NCI-H510A (cell line): ENCODE measurements around the gene TMEM212.

Experiments
- DNase-seq: peaks from one replicate; lab custom pipeline; 2025; lab: John Stamatoyannopoulos, UW

The TMEM212 gene

DNA sequence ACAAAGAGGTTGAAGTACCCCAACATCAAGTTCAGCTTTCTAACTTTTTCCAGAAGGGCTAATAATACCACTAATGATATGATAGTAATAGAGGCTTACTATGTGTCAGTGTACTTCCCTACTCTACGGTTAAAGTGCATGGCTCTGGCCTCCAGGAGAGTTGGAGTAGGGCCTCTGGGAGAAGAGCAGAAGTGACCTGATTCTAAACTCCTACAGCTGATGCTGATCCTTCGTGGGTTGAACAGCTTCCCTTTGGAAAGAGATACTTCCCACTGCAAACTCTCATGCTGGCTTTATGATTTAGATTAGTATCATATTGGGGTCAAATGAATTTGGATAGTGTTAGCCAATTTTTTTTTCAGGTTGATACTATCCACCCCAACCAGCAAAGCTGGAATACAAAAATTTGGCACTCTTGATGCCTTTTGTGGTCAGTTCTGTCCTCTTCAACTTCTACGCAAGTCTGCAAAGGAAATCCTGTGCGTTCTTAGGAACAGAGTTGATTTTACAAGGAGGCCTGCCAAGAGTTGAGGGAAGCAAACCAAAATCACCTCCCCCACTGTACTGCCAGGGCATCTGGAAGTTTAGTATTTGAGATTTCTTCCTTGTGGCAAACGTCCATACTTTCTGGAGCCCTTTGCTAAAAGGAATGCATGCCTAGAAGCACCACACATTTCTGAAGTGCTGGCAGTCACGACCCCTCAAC is 17.8 kb downstream of the TMEM212 start:
- no peak for DNase-seq

DNA sequence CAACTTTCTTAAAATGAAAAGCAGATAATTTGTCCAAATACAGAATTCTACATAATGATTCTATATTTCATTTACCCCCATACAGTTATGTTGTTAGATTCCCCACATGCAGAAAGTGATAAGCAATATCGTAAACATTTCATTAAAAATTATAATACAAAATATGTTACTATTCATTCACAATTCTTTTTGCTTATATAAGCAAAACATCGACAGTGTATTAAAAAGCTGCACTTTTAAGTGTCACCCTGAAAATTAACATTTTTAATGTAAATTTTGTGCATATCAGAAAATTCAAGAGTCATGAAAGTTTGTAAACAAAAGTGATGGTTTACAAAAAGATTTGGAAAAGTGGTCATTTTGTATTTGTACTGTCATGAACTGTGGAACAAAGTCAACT is 19.2 kb downstream of the TMEM212 start:
- no peak for DNase-seq

DNA sequence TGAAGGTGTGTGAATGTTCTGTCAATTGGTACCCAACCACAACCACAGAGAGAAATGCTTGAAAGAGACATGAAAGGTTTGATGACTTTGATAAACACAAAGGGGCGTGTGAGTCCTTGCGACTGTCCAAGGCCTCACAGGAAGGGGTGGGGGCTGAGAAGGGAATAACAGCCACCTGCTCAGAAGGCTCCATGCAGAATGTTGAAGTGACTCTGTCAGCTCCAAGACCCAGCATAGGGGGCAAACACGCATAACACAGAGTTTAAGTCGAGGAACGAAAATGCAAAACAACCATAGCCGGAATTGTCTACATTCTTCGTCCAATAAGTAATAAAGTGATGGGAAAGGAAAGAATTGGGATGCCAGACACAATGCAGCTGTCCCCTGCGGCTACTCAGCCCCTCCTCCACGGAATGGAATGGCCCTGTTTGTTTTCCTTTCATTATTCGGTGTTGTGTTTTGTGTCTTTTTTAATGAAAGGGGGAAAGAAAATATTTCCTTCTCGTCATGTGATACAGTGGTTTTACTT is 19.9 kb downstream of the TMEM212 start:
- no peak for DNase-seq

DNA sequence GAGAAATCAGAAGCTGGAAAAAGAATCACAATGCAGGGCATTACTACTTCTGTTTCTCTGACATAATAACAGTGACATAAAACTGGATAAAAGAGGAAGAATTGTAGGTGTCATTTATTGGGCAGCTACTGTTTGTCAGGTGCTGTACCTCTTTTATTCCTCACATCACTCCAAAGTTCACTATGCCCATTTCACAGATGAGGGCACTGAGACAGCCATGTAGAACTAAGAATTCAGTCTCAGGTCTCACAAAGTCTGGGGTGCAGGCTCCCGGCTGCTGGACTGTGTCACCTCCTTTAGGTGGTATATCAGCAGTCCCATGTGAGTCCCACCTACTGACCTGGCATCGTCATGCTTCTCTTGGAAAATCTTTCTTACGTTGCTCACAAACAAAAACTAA is 20.8 kb downstream of the TMEM212 start:
- DNase-seq = no peak

DNA sequence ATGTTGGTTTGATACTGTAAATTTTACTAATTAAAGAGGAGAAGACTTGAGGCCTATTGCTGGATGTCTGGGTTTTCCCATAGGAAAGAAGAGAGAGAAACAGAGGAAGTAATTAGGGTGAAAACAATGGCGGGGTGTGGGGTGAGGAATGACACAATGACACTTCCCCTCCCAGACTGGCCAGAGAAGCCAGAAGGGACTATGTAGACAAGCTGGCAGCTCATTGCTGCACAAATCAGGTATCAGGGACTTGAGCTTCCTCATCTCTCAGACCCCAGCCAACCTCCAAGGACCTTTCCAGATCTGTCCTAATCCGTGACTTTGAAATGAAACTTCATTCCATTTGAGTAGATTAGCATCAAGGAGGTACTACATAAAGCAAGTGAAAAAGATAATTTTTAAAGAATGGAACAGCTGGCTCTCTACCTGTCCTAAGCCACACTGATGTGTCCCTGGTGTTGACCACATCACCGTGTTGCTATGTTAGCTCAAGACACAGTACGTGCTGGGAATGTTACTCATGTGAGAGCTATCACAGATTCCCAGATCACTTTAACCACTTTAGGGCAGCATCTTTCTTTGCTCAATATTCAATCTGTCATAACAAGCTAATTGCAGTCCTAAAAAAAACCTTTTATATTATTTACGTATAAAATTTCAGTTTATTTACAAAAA is 22.2 kb downstream of the TMEM212 start:
- DNase-seq = no peak

DNA sequence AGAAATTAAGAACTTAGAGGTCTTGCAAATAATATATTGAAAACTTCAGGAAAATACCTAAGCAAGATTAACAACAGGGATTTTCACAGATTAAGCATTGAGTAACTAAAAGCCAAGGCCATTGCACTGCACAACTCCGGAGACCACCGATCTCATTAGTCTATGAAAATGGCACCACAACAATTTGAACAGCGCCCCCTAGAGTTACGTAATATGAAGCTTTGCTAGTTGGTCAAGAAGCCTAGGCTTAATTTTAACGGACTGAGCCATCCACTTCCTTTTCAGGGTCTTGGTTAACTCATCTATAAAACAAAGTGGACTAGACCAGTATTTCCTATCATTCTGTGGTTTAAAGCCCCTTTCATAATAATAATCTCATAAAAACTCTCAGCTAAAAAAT is 24.8 kb downstream of the TMEM212 start:
- DNase-seq = no peak

DNA sequence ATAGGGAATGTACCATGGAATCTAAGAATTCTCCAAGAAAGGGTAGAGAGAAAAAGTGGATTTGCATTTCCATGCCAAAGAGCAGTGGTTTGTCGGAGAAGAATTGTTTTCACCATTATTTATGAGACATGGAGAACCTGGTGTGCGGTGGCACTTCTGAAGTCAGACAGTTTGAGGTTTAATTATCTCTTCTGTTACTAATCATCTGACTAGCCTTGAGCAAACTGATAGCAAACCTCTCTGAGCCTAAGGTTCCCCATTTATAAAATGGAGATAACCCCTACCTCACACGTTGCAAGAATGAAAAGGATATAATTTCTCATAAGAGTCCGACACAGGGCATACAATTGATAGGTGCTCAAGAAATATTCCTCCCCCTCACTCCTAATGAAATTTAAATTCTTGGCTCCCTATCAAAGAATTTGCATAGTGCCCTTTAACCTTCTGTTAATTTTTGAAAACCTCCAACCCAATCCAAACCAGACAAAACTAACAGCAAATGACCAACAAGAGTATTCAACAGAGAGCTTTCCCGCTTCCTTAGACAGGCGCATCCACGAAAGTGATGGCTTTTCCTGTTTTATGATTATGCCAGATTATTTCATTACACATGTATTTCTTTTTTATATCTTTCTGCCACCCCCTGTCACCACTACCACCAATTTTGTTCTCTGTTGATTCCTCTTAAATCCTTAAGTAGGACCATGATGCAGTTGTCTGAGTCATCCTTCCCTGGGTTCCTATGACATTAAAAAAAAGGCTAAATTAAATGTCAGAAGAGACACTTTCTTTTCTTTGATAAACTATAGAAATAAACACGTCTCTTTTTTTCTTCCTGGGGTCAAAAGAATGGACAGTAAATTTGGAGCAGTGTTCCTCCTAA is 28.5 kb downstream of the TMEM212 start:
- DNase-seq = no peak

DNA sequence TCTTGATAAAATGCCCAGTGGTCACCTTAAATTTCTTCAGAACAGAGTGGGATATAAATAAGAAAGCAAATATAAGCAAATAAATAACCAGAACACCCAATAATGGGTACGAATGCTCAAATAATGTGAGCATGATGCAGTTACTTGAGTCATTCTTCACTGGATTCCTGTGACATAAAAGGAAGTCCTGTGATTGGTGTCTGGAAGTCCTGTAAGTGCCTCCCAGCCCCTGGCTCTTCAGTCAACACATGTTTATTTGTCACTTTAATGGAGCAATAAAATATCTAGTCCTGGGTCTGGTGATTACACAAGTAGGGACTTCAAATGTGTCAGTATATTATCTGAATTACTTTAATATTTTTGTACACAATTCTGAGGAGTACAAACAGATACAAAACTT is 30.4 kb downstream of the TMEM212 start:
- DNase-seq = peak; percentile 5

DNA sequence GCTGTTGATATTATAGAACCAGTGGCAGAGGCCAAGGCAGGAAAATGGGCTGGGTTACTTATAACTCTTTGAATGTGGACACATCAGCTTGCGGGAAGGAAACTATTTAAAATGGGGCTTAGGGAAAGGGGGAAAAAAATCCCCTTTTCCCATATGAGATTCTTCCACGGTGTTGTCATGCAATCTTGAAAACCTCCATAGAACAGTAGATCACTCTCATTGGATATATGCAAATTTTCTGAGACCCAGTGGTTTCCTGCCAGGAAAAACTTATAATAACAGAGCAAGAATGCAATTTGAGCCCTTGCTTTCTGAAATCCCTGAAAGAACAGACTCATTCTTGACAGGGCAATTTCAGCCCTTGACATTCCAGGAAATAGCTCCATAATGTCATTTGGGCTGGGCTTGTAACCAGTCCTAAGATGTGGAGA is 31.1 kb downstream of the TMEM212 start:
- DNase-seq = no peak

DNA sequence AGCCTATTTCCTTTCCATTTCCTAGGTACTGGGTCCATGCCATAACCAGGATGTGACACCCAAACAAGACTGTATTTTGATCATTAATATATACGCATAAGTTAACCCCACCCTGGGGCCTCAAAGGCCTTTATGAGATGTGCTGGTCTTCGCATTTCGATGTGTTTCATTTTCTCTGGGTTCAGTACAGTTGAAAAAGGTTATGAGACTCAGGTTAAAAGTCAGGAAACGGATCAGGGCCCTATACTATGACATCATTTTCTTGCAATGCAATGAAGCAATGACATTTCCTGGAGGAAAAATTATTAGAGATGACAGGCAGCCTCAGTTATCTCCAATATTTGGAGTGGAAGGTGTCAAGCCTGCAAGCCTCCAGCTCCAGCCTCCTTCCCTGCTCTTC is 31.7 kb downstream of the TMEM212 start:
- DNase-seq = no peak

DNA sequence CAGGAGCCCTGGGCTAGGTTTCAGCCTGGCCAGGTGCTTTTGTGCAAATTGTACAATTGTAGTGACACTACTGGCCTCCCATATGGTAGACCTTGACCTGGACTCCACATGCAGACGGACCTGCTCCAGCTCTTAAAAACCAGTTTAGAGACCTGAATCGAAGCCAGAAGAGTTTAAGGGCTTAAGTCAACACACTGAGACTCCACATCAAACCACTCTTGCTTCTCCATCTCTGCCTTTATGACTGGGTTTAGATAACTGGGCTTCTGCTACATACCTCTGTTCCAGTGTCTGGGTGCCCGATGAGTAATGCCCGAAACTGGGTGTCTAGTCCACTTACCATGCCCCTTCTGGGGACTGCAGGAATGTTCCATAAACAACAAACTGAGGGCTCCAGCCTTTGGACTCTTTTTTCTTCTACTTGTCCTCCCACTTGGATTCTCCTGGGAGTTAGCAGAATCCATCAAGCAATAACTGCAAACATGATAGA is 32.8 kb downstream of the TMEM212 start:
- peak; percentile 50 for DNase-seq

DNA sequence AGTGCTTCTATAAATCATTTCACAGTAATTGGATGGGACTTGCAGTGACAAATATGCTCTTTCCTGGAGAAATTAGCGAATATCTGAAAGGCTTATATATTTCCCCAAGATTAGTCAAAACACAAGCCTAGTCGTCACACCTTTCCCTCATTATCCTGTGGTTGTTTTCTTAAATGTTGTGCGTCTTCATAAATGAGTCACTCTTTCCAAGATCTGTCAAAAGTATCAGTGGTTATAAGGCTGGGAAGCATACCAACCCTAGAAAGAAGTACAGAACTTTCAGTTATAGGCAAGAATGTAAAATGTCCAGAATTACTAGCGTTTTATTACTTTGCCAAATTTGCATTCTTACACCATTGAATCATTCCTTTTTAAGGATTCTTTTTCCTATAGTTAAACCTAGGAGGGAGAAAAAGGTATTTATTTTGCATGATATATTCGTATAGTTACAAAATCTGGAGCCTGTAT is 33.6 kb downstream of the TMEM212 start:
- DNase-seq = no peak

DNA sequence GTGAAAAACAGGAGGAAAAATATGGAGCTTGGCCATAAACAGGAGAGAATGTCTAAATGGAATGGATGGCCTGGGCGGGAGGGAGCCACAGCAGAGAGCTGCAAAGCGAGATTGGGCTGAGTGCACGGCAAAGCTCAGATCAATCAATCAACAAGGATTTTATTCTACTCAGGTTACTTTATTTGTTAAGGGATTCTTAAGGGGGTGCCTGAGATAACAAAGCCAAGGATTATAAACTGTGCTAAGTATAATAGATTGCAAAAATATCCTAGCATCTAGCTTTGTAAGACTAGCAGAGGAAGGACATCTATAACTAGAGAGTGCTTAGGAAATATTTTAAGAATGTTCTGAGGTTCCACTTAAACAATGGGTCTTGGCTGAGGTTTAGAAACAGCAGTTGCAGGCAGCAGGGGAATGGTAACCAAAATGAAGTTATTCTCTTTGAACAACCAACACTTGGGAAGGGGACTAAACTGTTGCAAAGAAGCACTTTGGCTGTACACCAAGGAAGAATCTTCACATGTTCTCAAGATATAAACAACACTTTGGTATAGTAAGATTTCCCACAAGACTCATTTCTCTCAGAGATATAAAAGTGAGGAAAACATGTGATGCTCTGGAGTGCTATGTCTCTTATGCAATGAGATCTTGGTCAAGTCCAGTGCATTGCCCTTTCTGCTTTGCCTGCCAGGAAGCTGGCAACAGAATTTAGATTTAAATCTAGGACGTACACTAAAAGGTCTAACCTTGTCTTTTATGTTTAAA is 35.5 kb downstream of the TMEM212 start:
- DNase-seq = peak; percentile 9

DNA sequence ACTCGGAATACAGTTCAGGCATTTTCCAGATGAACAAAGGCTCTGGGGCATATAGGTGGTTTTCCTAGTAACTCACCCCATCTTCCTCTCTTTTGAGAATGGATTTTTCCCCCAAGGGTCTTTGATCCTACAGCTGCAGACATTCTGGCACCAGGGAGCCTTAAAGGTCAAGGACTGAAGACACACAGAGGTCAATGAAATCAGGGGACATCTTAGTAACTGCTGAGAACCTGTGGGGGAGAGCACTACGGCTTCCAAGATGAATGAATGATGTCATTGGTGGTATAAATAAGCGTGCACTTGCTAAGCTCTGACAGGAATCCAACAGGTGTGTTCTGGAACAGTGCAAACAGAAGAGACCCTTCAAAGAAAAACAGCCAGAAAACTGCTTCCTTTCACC is 36.3 kb downstream of the TMEM212 start:
- no peak for DNase-seq

DNA sequence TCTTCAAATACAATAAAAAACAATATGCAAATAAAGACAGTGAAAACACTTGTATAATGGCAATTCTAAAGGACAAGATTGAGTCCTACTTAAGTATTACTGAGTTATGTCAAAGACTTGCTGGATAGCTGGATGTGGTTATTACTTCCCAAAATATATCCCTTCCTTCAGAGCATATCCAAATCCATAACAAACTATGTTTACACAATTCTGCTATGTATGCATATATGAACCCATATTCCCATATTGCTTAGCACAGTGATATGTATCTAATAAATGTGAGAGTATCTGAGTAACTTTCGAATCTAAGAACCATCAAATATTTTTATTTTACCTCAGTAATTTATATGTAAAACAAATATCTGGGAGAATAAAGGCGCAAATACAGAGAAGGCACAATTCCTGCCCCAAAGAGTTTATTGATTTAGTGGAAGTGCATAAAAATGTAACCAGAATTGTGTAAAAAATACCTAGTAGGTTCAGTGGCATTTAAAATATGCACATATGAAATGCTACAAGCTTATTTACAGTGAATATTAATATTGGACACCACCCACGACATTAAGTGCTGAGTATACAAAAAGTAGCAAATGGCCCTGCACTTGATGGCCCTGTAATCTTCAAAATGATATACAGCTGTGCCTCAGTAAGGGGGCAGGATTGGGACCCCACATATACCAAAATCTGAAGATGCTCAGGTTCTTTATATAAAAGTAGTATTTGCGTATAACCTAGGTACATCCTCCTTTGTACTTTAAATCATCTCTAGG is 37.1 kb downstream of the TMEM212 start:
- DNase-seq = no peak

DNA sequence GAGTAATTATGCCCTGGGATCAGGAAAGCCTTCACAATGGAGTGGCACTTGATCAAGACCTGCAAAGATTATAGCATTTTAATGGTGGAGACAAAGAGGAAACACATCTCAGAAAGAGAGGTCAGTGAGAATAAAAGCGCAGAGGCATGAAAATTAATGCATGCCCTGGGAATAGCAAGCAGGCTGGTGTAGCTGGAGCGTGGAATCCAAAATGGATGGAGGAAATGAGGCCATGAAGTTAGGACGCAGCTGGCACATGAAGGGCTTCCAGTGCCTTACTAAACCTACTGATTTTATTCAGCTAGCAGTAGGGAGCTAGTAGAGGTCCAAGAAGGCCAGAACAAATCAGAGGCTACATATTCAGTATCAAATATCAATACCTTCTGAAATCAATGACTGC is 38.1 kb downstream of the TMEM212 start:
- peak; percentile 7 for DNase-seq

DNA sequence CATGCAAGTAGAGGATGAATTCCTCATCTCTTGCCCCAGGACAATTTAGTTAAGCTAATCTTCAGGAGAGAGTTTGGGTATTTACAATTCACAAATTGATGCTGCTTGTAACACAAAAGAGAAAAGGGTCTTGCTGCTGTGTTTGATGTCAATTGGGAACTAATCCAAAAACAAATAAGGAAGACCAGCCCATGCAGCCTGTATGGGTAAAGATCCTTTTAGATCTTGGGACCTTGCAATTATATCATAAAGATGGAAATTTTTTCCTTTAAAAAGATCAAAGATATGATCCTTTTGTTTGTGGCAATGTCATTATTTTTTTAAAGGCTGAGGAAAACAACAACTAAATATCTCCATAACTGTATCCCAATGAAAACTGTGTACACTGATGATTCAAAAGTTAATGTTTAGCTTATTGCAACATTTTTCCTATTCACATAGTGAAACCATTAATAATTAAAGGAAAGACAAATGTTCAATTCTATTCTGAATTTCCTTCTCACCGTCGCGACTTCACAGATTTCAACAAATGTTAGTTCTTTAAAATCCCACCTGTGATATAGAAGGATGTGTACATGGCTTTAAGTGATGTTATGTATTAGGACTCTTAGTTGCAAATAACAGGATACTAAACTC is 40.2 kb downstream of the TMEM212 start:
- DNase-seq = no peak

DNA sequence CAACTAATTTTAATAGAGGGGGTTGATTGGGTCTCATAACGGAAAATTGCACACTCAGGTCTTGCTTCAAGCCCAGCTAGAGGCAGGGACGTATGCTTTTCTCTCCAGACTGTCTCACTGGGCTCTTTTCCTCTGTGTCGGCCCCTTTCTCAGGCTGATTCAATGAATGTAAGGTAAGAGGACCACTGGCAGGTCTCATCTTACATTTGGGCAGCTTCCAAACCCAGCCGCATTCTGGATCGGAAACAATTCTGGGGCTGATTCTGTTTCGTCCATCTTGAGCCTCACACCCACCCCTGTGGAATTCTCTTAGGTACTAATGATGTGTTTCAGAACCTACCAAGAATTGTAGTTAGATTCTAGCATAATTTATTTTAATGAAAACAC is 40.7 kb downstream of the TMEM212 start:
- DNase-seq = no peak

DNA sequence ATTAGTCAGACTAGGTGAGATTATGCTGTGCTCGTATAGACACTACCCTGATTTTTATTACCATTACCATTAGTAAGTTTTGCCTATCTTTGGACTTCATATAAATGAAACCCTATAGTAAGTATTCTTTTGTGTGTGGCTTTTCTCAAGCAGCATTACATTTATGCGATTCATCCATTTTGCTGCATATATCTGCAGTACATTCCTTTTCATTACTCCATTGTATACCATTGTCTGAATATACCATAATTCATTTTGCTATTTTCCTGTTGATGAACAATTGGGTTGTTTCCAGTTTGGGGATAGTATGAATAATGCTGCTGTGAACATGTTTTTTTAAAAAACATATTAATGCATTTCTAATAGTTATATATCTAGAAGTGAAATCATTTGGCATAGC is 45.3 kb downstream of the TMEM212 start:
- no peak for DNase-seq

DNA sequence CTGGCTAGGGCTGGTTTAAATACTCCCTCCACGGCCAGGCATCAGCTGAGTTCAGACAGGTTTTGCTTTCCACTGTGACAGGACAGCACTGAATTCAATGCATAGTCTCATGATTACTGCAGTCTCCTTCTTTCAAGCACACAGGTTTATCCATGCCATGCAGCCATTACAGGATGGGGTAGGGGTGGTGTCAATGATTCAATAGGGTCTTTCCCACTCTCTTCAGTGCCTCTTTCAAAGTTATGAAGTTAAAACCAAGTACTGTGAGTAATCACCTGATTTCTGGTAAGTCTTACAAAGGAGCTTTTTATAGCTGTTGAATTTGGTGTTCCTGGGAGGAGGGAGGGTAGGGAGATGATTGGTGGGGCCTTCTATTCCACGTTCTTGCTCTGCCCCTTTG is 47.2 kb downstream of the TMEM212 start:
- no peak for DNase-seq
